CD4-positive, alpha-beta T cell (primary cell): ENCODE data around the gene CCNB3. TPM values are rescaled to one million over a fixed set of nuclear protein-coding genes. Genes with fewer than 3 reads are reported as not detected.
A peak's percentile ranks its signal among the peaks of the same experiment; 100 is the strongest.

Experiments used
- ATAC-seq: fragments of 200-7000 bp; cut with Tn5 transposase; one replicate; pipeline ENCODE4 v1.10.0; 2022; ENCODE audit warnings: mild to moderate bottlenecking; ENCODE audit not compliant: poor library complexity
- CTCF ChIA-PET: fragments of 350-600 bp; sonication (Branson Sonifier 250); formaldehyde crosslinking; loops from one replicate; lab custom pipeline; 2021; ENCODE audit warnings: antibody characterized with exemption, inconsistent platforms; lab: Charles Lee
- POLR2A ChIA-PET: fragments of 350-600 bp; sonication (Branson Sonifier 250); formaldehyde crosslinking; loops from one replicate; lab custom pipeline; 2021; ENCODE audit warnings: antibody characterized with exemption, inconsistent platforms; lab: Charles Lee
- DNase-seq, 14 experiments: peaks; one replicate each; pipeline ENCODE4 v3.0.0-alpha.2; 2013 to 2020; ENCODE audit warnings: mixed read lengths in 2 of 14
- H3K27ac ChIP-seq, 2 donors: one replicate each; pipeline versions ENCODE4 v1.5.1 to v1.7.0; 2013; ENCODE audit warnings: low read length in 2 of 2, low read depth in 1 of 2, mild to moderate bottlenecking in 1 of 2
- H3K27me3 ChIP-seq, 2 experiments: 1 replicate in 1 of 2; 2 replicates in 1 of 2; pipeline versions ENCODE4 v1.6.1 to v1.7.0; 2013; ENCODE audit warnings: low read length in 2 of 2, control low read depth in 1 of 2, mild to moderate bottlenecking in 1 of 2, moderate library complexity in 1 of 2; ENCODE audit not compliant: insufficient read depth in 2 of 2, control insufficient read depth in 1 of 2
- H3K36me3 ChIP-seq: one replicate; pipeline ENCODE4 v1.6.1; 2013; ENCODE audit warnings: low read length, control low read depth; ENCODE audit not compliant: insufficient read depth
- H3K4me1 ChIP-seq: one replicate; pipeline ENCODE4 v1.6.1; 2013; ENCODE audit warnings: low read length, control low read depth; ENCODE audit not compliant: insufficient read depth
- H3K4me3 ChIP-seq: one replicate; pipeline ENCODE4 v1.5.1; 2013; ENCODE audit warnings: mild to moderate bottlenecking, low read length, moderate library complexity
- H3K9me3 ChIP-seq, 2 experiments: 1 replicate in 1 of 2; 2 replicates in 1 of 2; pipeline versions ENCODE4 v1.6.1 to v1.7.0; 2013; ENCODE audit warnings: low read length in 2 of 2, mild to moderate bottlenecking in 2 of 2, control low read depth in 1 of 2, moderate library complexity in 1 of 2; ENCODE audit not compliant: control insufficient read depth in 1 of 2, insufficient read depth in 1 of 2
- H3K27ac Mint-ChIP-seq: one replicate; pipeline ENCODE4 v1.8.0; 2020; ENCODE audit warnings: mixed read lengths
- H3K27me3 Mint-ChIP-seq: one replicate; pipeline ENCODE4 v1.8.0; 2021; ENCODE audit warnings: mixed read lengths
- H3K36me3 Mint-ChIP-seq: one replicate; pipeline ENCODE4 v1.8.0; 2021; ENCODE audit warnings: low read depth, mixed read lengths
- H3K4me1 Mint-ChIP-seq: one replicate; pipeline ENCODE4 v1.8.0; 2021; ENCODE audit warnings: low read depth, mixed read lengths
- H3K4me3 Mint-ChIP-seq: one replicate; pipeline ENCODE4 v1.8.0; 2020; ENCODE audit warnings: mild to moderate bottlenecking, mixed read lengths
- H3K9me3 Mint-ChIP-seq: one replicate; pipeline ENCODE4 v1.8.0; 2020; ENCODE audit warnings: mixed read lengths
- CTCF ChIP-seq: fragments of 200-600 bp; IDR thresholded peaks from one replicate; pipeline ENCODE4 v1.8.0; 2022; ENCODE audit warnings: antibody characterized with exemption, mild to moderate bottlenecking
- intact Hi-C, 2 experiments: fragments of 100-400 bp; cut with DNase I in 1 of 2; cut with micrococcal nuclease in 1 of 2; formaldehyde crosslinking; loops; one replicate each; pipeline versions ENCODE4 v1.15.1 to v1.9.0; 2023 to 2025; cut with DNase I, micrococcal nuclease
- total RNA-seq, 174 experiments: library from RNA in 2 of 174; stranded (reverse) in 2 of 174; gene quantifications; one replicate each; pipeline ENCODE4 v1.2.3 and lab custom pipeline; 2021 to 2026

Gene CCNB3
- total RNA-seq, 2 experiments from 2014 or later: 0.19 to 0.39 TPM

DNA sequence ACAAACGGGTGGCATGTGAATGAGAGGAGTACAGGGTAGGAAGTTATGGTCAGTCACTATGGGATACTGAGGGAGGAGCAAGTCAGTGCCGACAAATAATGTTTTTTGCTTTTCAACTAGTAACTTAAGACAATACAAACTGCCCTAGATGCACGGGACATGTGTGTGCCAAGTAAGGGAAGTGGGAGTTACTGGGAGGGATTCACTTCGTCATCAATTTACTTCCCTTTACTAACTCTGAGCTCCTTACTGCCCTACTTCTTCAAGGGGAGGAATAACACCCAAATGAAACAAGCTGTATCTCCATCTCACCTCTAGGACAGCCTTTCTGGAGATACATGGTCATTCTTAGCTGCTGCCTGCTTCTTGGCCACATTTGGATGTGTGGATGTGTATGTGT is 168.4 kb downstream of the CCNB3 start:
- no peaks in the 10 kb centered on the region for H3K36me3 Mint-ChIP-seq
- no peak overlapping the region for H3K27ac ChIP-seq
- H3K27me3 ChIP-seq: no peaks in the 10 kb centered on the region
- no peaks in the 10 kb centered on the region for H3K9me3 Mint-ChIP-seq
- no peak overlapping the region for H3K4me3 ChIP-seq
- no peak overlapping the region for H3K27ac Mint-ChIP-seq
- H3K36me3 ChIP-seq: no peaks in the 10 kb centered on the region
- TF ChIP-seq CTCF: no peak
- H3K4me3 Mint-ChIP-seq: no peak overlapping the region
- no peaks in the 10 kb centered on the region for H3K4me1 Mint-ChIP-seq
- ATAC-seq: no peak
- intact Hi-C loops: no loop called here
- POLR2A ChIA-PET: no interaction called here
- H3K27me3 Mint-ChIP-seq: no peaks in the 10 kb centered on the region
- no peak for DNase-seq
- no peaks in the 10 kb centered on the region for H3K9me3 ChIP-seq
- no peaks in the 10 kb centered on the region for H3K4me1 ChIP-seq
- CTCF ChIA-PET: no interaction called here

- no peak overlapping the region for H3K27ac Mint-ChIP-seq
- H3K4me1 ChIP-seq: no peaks in the 10 kb centered on the region
- H3K4me3 Mint-ChIP-seq: no peak overlapping the region
- POLR2A ChIA-PET: no interaction called here
- no peaks in the 10 kb centered on the region for H3K36me3 ChIP-seq
- ATAC-seq: no peak
- H3K4me3 ChIP-seq: no peak overlapping the region
- H3K9me3 Mint-ChIP-seq: no peaks in the 10 kb centered on the region
- no peaks in the 10 kb centered on the region for H3K4me1 Mint-ChIP-seq
- H3K27me3 Mint-ChIP-seq: no peaks in the 10 kb centered on the region
- no peak overlapping the region for H3K27ac ChIP-seq
- H3K9me3 ChIP-seq: no peaks in the 10 kb centered on the region
- H3K36me3 Mint-ChIP-seq: no peaks in the 10 kb centered on the region
- CTCF ChIA-PET: no interaction called here
- DNase-seq: no peak
- intact Hi-C loops: no loop called here
- TF ChIP-seq CTCF: no peak
- no peaks in the 10 kb centered on the region for H3K27me3 ChIP-seq
These were observed 171.1 kb downstream of the CCNB3 start for GRCh38 chrX:50375481-50376267.

DNA sequence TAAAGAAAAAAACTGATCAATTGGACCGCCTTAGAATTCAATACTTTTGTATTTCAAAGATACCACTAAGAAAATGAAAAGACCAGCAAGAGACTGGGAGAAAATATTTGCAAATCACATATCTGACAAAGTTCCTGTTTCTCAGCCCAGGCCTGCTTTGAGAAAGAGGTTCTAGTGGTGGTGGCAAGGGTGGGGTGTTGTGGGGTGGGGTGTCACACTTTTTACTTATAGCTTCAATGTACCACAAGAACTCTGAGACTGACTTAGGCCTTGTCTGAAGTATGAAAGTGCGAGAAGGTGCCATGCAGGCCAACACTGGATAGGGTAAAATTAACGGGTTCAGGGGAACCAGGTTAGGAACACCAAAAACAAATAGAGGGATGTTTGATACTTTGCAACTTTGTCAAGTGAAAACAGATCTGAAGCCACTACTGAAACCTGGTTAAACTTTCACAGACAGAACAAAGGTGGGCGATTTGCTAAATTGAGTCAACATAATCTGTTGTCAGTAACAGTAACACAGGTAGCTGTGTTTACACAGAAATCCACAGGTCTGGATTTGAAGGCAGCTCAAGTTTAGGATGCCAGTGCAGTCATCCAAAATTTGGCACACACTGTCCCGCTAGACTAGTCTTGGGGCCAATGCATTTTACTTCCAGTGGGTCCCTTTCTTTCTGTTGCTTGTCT is 177.3 kb downstream of the CCNB3 start:
- no peak for ATAC-seq
- ChIA-PET POLR2A (no interaction called here), CTCF (no interaction called here)
- H3K4me3 Mint-ChIP-seq: no peak overlapping the region
- peak in 1 of 14 experiments; percentile 23 for DNase-seq
- no peak overlapping the region for H3K4me3 ChIP-seq
- H3K9me3 Mint-ChIP-seq: no peaks in the 10 kb centered on the region
- H3K36me3 ChIP-seq: no peaks in the 10 kb centered on the region
- H3K27me3 Mint-ChIP-seq: no peaks in the 10 kb centered on the region
- intact Hi-C loops: no loop called here
- H3K36me3 Mint-ChIP-seq: no peaks in the 10 kb centered on the region
- H3K4me1 ChIP-seq: no peaks in the 10 kb centered on the region
- no peak for TF ChIP-seq CTCF
- H3K27ac ChIP-seq: no peak overlapping the region
- H3K27ac Mint-ChIP-seq: no peak overlapping the region
- no peaks in the 10 kb centered on the region for H3K4me1 Mint-ChIP-seq
- no peaks in the 10 kb centered on the region for H3K9me3 ChIP-seq
- H3K27me3 ChIP-seq: no peaks in the 10 kb centered on the region
